ENCODE results near the gene DIPK1A.

GRCh38 chr1:92882819-92883218, 78.4 kb downstream of the DIPK1A start:
- TF ChIP-seq CTCF (IDR thresholded peaks at IDR 0.05) (no peak), POLR2A (IDR thresholded peaks at IDR 0.05) (no peak), POLR2AphosphoS5 (IDR thresholded peaks at IDR 0.05; ENCODE audit: insufficient read depth in 1 of 2, low read depth in 1 of 2) (no peak)
